DND-41 (cell line): Measurements from ENCODE around the gene C14orf93.

Experiments
- ATAC-seq: fragments of 200-7000 bp; cut with Tn5 transposase; 3 replicates; pipeline ENCODE4 v1.9.1; 2021; ENCODE audit warnings: low read depth; ENCODE audit not compliant: insufficient read depth
- DNase-seq: peaks from one replicate; pipeline ENCODE4 v3.0.0-alpha.2; 2020
- H2AFZ ChIP-seq: 2 replicates; pipeline ENCODE4 v1.6.0; 2012; ENCODE audit warnings: low read depth, low read length
- H3K27ac ChIP-seq: 2 replicates; pipeline ENCODE4 v1.5.1; 2012; ENCODE audit warnings: low read length, inconsistent platforms
- H3K27me3 ChIP-seq: fragments of 200-600 bp; sonication (generic); 2 replicates; pipeline ENCODE4 v1.6.0; 2012; ENCODE audit warnings: low read length, mild to moderate bottlenecking, inconsistent platforms; ENCODE audit not compliant: insufficient read depth, poor library complexity
- H3K36me3 ChIP-seq: 2 replicates; pipeline ENCODE4 v1.5.1; 2012; ENCODE audit warnings: low read length, inconsistent platforms; ENCODE audit not compliant: insufficient read depth
- H3K4me1 ChIP-seq: 2 replicates; pipeline ENCODE4 v1.5.1; 2012; ENCODE audit warnings: mild to moderate bottlenecking, low read length; ENCODE audit not compliant: insufficient read depth
- H3K4me2 ChIP-seq: 2 replicates; pipeline ENCODE4 v1.6.0; 2012; ENCODE audit warnings: mild to moderate bottlenecking, moderate library complexity, low read length, inconsistent platforms; ENCODE audit not compliant: insufficient read depth
- H3K4me3 ChIP-seq, 2 experiments: fragments of 200-600 bp in 1 of 2; shearing (Covaris generic) in 1 of 2; 2 replicates each; pipeline ENCODE4 v1.5.1; 2012 to 2016; ENCODE audit warnings: inconsistent platforms in 2 of 2, low read length in 2 of 2, mild to moderate bottlenecking in 2 of 2, low read depth in 1 of 2, moderate library complexity in 1 of 2
- H3K79me2 ChIP-seq: 2 replicates; pipeline ENCODE4 v1.6.0; 2012; ENCODE audit warnings: low read length, inconsistent platforms; ENCODE audit not compliant: insufficient read depth
- H3K9ac ChIP-seq: 2 replicates; pipeline ENCODE4 v1.6.0; 2012; ENCODE audit warnings: low read depth, mild to moderate bottlenecking, inconsistent platforms, low read length, moderate library complexity
- H3K9me3 ChIP-seq: 2 replicates; pipeline ENCODE4 v1.5.1; 2012; ENCODE audit warnings: low read length, moderate library complexity, mild to moderate bottlenecking, inconsistent platforms; ENCODE audit not compliant: insufficient read depth, severe bottlenecking
- H4K20me1 ChIP-seq: 2 replicates; pipeline ENCODE4 v1.6.0; 2012; ENCODE audit warnings: low read length; ENCODE audit not compliant: insufficient read depth
- EZH2 ChIP-seq: IDR thresholded peaks from 3 replicates; pipeline ENCODE4 v1.6.1; 2012; ENCODE audit warnings: borderline replicate concordance, low read depth, mild to moderate bottlenecking, moderate library complexity, low read length, inconsistent platforms; ENCODE audit not compliant: severe bottlenecking
- TF ChIP-seq, protein P1 (sequence below): IDR thresholded peaks from 2 replicates; pipeline ENCODE4 v1.5.1; 2012; ENCODE audit warnings: borderline replicate concordance, low read length, moderate library complexity, mild to moderate bottlenecking; ENCODE audit not compliant: poor library complexity, severe bottlenecking; ENCODE audit errors: extremely low read depth

The C14orf93 gene

DNA sequence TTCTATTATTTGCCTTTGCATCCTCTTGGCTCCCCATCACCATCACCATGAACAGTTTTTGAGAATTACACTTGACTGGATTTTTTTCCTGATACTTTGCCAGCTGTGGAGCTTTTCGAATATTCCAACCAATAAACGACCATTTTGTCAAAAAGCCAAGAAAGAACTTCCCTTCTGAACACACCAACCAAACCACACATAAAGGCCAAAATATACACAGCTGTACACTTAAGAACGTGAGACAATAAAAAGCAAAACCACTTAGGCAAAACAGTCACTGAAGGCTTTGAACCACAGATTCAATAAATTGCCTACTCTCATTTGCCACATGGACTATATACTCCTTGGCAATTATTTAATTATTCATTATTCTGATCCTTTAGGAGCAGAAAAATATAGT lies 1.1 kb downstream of the C14orf93 start:
- H3K79me2 ChIP-seq, result peaks cover 29% of the 10 kb centered on the region
- H3K9me3 ChIP-seq, result no peaks in the 10 kb centered on the region
- peak overlapping the region; percentile 9; the same call in 1 of the 2 replicates for H2AFZ ChIP-seq
- H3K4me3 ChIP-seq, result peak overlapping the region; percentile 39 to 61; a peak in 3 of 4 replicates
- no peak for ATAC-seq
- H3K27ac ChIP-seq, result peak overlapping the region; percentile 100
- peaks cover 42% of the 10 kb centered on the region for H3K4me1 ChIP-seq
- H3K9ac ChIP-seq, result peak overlapping the region; percentile 72
- DNase-seq, result no peak
- no peaks in the 10 kb centered on the region for H3K27me3 ChIP-seq
- no peaks in the 10 kb centered on the region for H3K36me3 ChIP-seq
- H4K20me1 ChIP-seq, result no peaks in the 10 kb centered on the region
- peak overlapping the region; percentile 72 for H3K4me2 ChIP-seq
- TF ChIP-seq EZH2, result no peak
- TF ChIP-seq, protein P1, sequence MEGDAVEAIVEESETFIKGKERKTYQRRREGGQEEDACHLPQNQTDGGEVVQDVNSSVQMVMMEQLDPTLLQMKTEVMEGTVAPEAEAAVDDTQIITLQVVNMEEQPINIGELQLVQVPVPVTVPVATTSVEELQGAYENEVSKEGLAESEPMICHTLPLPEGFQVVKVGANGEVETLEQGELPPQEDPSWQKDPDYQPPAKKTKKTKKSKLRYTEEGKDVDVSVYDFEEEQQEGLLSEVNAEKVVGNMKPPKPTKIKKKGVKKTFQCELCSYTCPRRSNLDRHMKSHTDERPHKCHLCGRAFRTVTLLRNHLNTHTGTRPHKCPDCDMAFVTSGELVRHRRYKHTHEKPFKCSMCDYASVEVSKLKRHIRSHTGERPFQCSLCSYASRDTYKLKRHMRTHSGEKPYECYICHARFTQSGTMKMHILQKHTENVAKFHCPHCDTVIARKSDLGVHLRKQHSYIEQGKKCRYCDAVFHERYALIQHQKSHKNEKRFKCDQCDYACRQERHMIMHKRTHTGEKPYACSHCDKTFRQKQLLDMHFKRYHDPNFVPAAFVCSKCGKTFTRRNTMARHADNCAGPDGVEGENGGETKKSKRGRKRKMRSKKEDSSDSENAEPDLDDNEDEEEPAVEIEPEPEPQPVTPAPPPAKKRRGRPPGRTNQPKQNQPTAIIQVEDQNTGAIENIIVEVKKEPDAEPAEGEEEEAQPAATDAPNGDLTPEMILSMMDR, result no peak

DNA sequence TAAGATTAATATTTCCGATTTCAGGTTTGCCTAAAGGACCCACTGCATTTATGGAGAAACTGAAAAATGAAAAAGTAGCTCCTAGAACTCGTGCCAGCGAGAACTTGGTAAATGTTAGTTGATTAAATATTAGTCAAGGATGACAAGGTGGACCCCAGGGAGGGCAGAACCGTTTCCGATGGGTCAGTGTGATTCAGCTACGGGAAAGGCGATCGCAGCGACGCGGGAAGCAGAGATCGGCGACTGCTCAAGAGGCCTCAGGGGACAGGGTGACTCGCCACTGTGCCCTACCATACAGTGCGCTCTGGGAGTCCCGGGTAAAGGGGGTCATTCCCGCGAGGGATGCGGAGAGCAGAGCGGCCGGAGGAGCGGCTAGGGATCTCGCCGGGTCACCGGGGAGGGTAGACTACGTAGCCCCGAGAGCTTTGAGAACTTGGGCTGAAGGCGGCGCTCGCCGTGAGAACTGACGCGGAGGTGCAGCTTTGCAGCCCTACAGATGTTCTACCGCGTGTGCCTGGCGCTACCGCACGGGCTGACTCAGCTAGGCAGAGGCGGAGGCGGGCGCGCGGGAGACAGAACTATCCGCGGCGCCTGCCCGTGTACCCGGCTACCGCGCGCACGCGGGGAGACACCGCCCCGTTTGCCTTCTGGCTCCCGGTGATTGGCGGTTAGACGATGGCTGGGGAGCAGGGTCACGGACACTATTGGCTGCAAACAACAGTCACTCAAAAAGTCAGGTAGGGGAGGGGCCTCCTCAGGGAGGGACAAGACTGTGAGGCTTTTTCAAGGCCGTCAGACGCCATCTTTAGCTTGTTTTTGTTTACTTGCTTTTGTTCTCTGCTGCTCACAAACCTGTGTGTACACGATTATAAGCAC lies 3.2 kb downstream of the C14orf93 start:
- H3K36me3 ChIP-seq, result no peaks in the 10 kb centered on the region
- H3K4me2 ChIP-seq, result peak overlapping the region; percentile 72
- TF ChIP-seq EZH2, result no peak
- TF ChIP-seq, protein P1, result peak; percentile 49
- peaks cover 42% of the 10 kb centered on the region for H3K4me1 ChIP-seq
- no peaks in the 10 kb centered on the region for H3K27me3 ChIP-seq
- H3K27ac ChIP-seq, result peak overlapping the region; percentile 100
- H2AFZ ChIP-seq, result peak overlapping the region; percentile 96
- H4K20me1 ChIP-seq, result no peaks in the 10 kb centered on the region
- H3K4me3 ChIP-seq, result peak overlapping the region; percentile 28 to 64
- DNase-seq, result peak; percentile 98
- H3K9me3 ChIP-seq, result no peaks in the 10 kb centered on the region
- peak overlapping the region; percentile 72 for H3K9ac ChIP-seq
- ATAC-seq, result peak; percentile 95
- H3K79me2 ChIP-seq, result peaks cover 29% of the 10 kb centered on the region

- no peak for DNase-seq
- ATAC-seq, result no peak
- H2AFZ ChIP-seq, result peak overlapping the region; percentile 81
Observed at GRCh38 chr14:23006188-23006534, 3.8 kb downstream of the C14orf93 start.

More at GRCh38 chr14:23006188-23006534, 3.8 kb downstream of the C14orf93 start:
- Histone ChIP-seq H3K4me3 (peak overlapping the region; percentile 28 to 64; a peak in 3 of 4 replicates), H3K9ac (peak overlapping the region; percentile 72), H3K27ac (peak overlapping the region; percentile 100), H3K4me1 (peaks cover 42% of the 10 kb centered on the region), H3K79me2 (peaks cover 29% of the 10 kb centered on the region), H3K9me3 (no peaks in the 10 kb centered on the region), H3K27me3 (no peaks in the 10 kb centered on the region), H3K36me3 (no peaks in the 10 kb centered on the region), H3K4me2 (peak overlapping the region; percentile 72), H4K20me1 (no peaks in the 10 kb centered on the region)
- TF ChIP-seq EZH2, result no peak
- TF ChIP-seq, protein P1, result no peak
